H1 (cell line): ENCODE data around the gene GPC6. TPM values are rescaled to one million over a fixed set of nuclear protein-coding genes. Genes with fewer than 3 reads are reported as not detected.

ENCODE experiments used
- CTCF ChIA-PET: fragments of 300-600 bp; sonication (Branson Sonifier 250); formaldehyde crosslinking; loops from one replicate; lab custom pipeline; 2021; ENCODE audit not compliant: partially characterized antibody; lab: Charles Lee
- POLR2A ChIA-PET: fragments of 300-600 bp; sonication (Branson Sonifier 250); formaldehyde crosslinking; loops from one replicate; lab custom pipeline; 2021; ENCODE audit warnings: inconsistent platforms; ENCODE audit not compliant: partially characterized antibody; lab: Charles Lee
- DNase-seq, 2 experiments: peaks; one replicate each; pipeline versions ENCODE4 v3.0.0 to v3.0.0-alpha.2; 2010 to 2022; ENCODE audit warnings: low spot score in 2 of 2, low read depth in 1 of 2, mixed read lengths in 1 of 2
- FAIRE-seq: peaks from 2 replicates; lab custom pipeline; 2011; peaks lifted over from hg19 to GRCh38; lab: Jason Lieb, UNC
- H2AFZ ChIP-seq: 2 replicates; pipeline ENCODE4 v1.8.1; 2012; ENCODE audit warnings: low read length, inconsistent platforms
- H2AK5ac ChIP-seq: 2 replicates; pipeline ENCODE4 v1.6.1; 2013; ENCODE audit warnings: low read depth, low read length
- H2BK120ac ChIP-seq: replicated peaks from 2 replicates; pipeline ENCODE3; 2013; ENCODE audit warnings: low read depth, low read length, inconsistent platforms
- H2BK12ac ChIP-seq: 2 replicates; pipeline ENCODE4 v1.6.1; 2013; ENCODE audit warnings: low read depth, low read length
- H2BK15ac ChIP-seq: 2 replicates; pipeline ENCODE4 v1.6.1; 2013; ENCODE audit warnings: low read length
- H2BK20ac ChIP-seq: 2 replicates; pipeline ENCODE4 v1.6.1; 2013; ENCODE audit warnings: low read length
- H2BK5ac ChIP-seq: 2 replicates; pipeline ENCODE4 v1.6.1; 2013; ENCODE audit warnings: low read depth, low read length
- H3K14ac ChIP-seq: 2 replicates; pipeline ENCODE4 v1.6.1; 2013; ENCODE audit warnings: inconsistent platforms; ENCODE audit not compliant: insufficient read length
- H3K18ac ChIP-seq: 2 replicates; pipeline ENCODE4 v1.6.1; 2013; ENCODE audit warnings: low read length; ENCODE audit errors: extremely low read depth
- H3K23ac ChIP-seq: 2 replicates; pipeline ENCODE4 v1.6.1; 2013; ENCODE audit warnings: inconsistent platforms; ENCODE audit not compliant: insufficient read length
- H3K23me2 ChIP-seq: 2 replicates; pipeline ENCODE4 v1.6.1; 2013; ENCODE audit warnings: low read depth, low read length
- H3K27ac ChIP-seq: 2 replicates; pipeline ENCODE4 v1.6.1; 2011; ENCODE audit warnings: low read depth, low read length, inconsistent platforms
- H3K27me3 ChIP-seq, 4 experiments: replicated peaks in 1 of 4; 1 replicate in 1 of 4; 2 replicates in 3 of 4; pipeline versions ENCODE4 v1.6.1 to v1.8.1; 2011 to 2013; ENCODE audit warnings: low read length in 3 of 4, mild to moderate bottlenecking in 3 of 4, inconsistent platforms in 2 of 4, mixed read lengths in 2 of 4, moderate library complexity in 1 of 4; ENCODE audit not compliant: control insufficient read depth in 3 of 4, insufficient read depth in 3 of 4; ENCODE audit errors: extremely low read depth in 1 of 4
- H3K36me3 ChIP-seq, 4 experiments: 2 replicates each; pipeline versions ENCODE4 v1.6.1 to v1.8.1; 2011 to 2013; ENCODE audit warnings: mild to moderate bottlenecking in 4 of 4, low read length in 3 of 4, moderate library complexity in 2 of 4, control low read depth in 1 of 4, inconsistent platforms in 1 of 4; ENCODE audit not compliant: insufficient read depth in 4 of 4, control insufficient read depth in 2 of 4
- H3K4ac ChIP-seq: replicated peaks from 2 replicates; pipeline ENCODE3; 2013; ENCODE audit warnings: low read length, low read depth, mixed read lengths, inconsistent platforms; ENCODE audit not compliant: insufficient read length
- H3K4me1 ChIP-seq, 4 experiments: replicated peaks in 1 of 4; 1 replicate in 1 of 4; 2 replicates in 3 of 4; pipeline versions ENCODE4 v1.6.1 to v1.8.1; 2011 to 2013; ENCODE audit warnings: low read length in 3 of 4, inconsistent platforms in 2 of 4, mixed read lengths in 1 of 4; ENCODE audit not compliant: insufficient read depth in 4 of 4, control insufficient read depth in 3 of 4
- H3K4me2 ChIP-seq, 2 experiments: 2 replicates each; pipeline versions ENCODE4 v1.6.1 to v1.8.1; 2011 to 2013; ENCODE audit warnings: low read depth in 2 of 2, low read length in 2 of 2, control low read depth in 1 of 2, inconsistent platforms in 1 of 2, mild to moderate bottlenecking in 1 of 2; ENCODE audit not compliant: insufficient read depth in 1 of 2
- H3K4me3 ChIP-seq, 4 experiments: fragments of 200-600, 300-600 bp in 1 of 4; sonication (generic), shearing (Covaris generic), sonication (Bioruptor Twin) in 1 of 4; 2 replicates each; pipeline versions ENCODE4 v1.5.1 to v1.8.1; 2011 to 2016; ENCODE audit warnings: low read length in 4 of 4, low read depth in 3 of 4, control low read depth in 2 of 4, inconsistent platforms in 2 of 4, mild to moderate bottlenecking in 2 of 4, mixed read lengths in 1 of 4, moderate library complexity in 1 of 4; ENCODE audit not compliant: insufficient read depth in 2 of 4; ENCODE audit errors: extremely low read depth in 1 of 4
- H3K56ac ChIP-seq: replicated peaks from 2 replicates; pipeline ENCODE3; 2013; ENCODE audit warnings: low read depth, mild to moderate bottlenecking, mixed read lengths, low read length, inconsistent platforms; ENCODE audit not compliant: insufficient read length
- H3K79me1 ChIP-seq: 2 replicates; pipeline ENCODE4 v1.6.1; 2013; ENCODE audit warnings: low read depth, low read length, control low read depth
- H3K79me2 ChIP-seq, 2 experiments: 2 replicates each; pipeline versions ENCODE4 v1.6.1 to v1.8.1; 2012 to 2013; ENCODE audit warnings: low read length in 2 of 2, mild to moderate bottlenecking in 2 of 2, inconsistent platforms in 1 of 2; ENCODE audit not compliant: insufficient read depth in 2 of 2, control insufficient read depth in 1 of 2
- H3K9ac ChIP-seq, 4 experiments: replicated peaks in 1 of 4; 1 replicate in 1 of 4; 2 replicates in 3 of 4; pipeline versions ENCODE4 v1.6.1 to v1.8.1; 2011 to 2013; ENCODE audit warnings: low read depth in 3 of 4, low read length in 3 of 4, control low read depth in 2 of 4, mild to moderate bottlenecking in 2 of 4, moderate library complexity in 2 of 4, inconsistent platforms in 1 of 4; ENCODE audit errors: extremely low read depth in 1 of 4
- H3K9me3 ChIP-seq, 2 experiments: 2 replicates each; pipeline versions ENCODE4 v1.6.1 to v1.8.1; 2012 to 2013; ENCODE audit warnings: mild to moderate bottlenecking in 2 of 2, moderate library complexity in 2 of 2, control low read depth in 1 of 2, inconsistent platforms in 1 of 2, low read depth in 1 of 2, low read length in 1 of 2, mixed read lengths in 1 of 2; ENCODE audit not compliant: insufficient read depth in 2 of 2
- H4K20me1 ChIP-seq, 2 experiments: replicated peaks in 1 of 2; 2 replicates each; pipeline versions ENCODE3 to v1.8.1; 2011 to 2013; ENCODE audit warnings: inconsistent platforms in 2 of 2, low read length in 2 of 2, mild to moderate bottlenecking in 1 of 2; ENCODE audit not compliant: insufficient read depth in 2 of 2, control insufficient read depth in 1 of 2
- H4K5ac ChIP-seq: 2 replicates; pipeline ENCODE4 v1.6.1; 2013; ENCODE audit warnings: low read length, low read depth, mixed read lengths, inconsistent platforms; ENCODE audit not compliant: insufficient read length
- H4K8ac ChIP-seq: 2 replicates; pipeline ENCODE4 v1.8.0; 2013; ENCODE audit warnings: mild to moderate bottlenecking, moderate library complexity, low read length, inconsistent platforms; ENCODE audit not compliant: insufficient read depth; ENCODE audit errors: extremely low read depth
- H4K91ac ChIP-seq: replicated peaks from 2 replicates; pipeline ENCODE3; 2013; ENCODE audit warnings: low read length, mixed read lengths, inconsistent platforms; ENCODE audit not compliant: insufficient read length
- CEBPB ChIP-seq: IDR thresholded peaks from 2 replicates; pipeline ENCODE4 v1.6.1; 2012; ENCODE audit warnings: low read depth, low read length
- CHD1 ChIP-seq: IDR thresholded peaks from 2 replicates; pipeline ENCODE4 v1.6.1; 2012; ENCODE audit warnings: low read depth, low read length, improper control_type of control experiment
- EP300 ChIP-seq, 2 experiments: IDR thresholded peaks; 1 replicate in 1 of 2; 2 replicates in 1 of 2; pipeline ENCODE4 v1.6.1; 2011 to 2012; ENCODE audit warnings: low read depth in 2 of 2, low read length in 2 of 2, mild to moderate bottlenecking in 2 of 2, borderline replicate concordance in 1 of 2, inconsistent platforms in 1 of 2, moderate library complexity in 1 of 2
- SUZ12 ChIP-seq: fragments of 200-600 bp; sonication (generic); IDR thresholded peaks from 2 replicates; pipeline ENCODE4 v1.6.1; 2012; ENCODE audit warnings: mild to moderate bottlenecking, inconsistent platforms, low read length, moderate library complexity, mixed read lengths
- WGBS, 2 experiments: shearing (Covaris generic) in 1 of 2; methylation state at CpG; one replicate each; pipeline versions ENCODE4 v1.1.6 to v1.1.7; 2013 to 2015; ENCODE audit warnings: low lambda C conversion rate in 2 of 2, mixed read lengths in 2 of 2, inconsistent platforms in 1 of 2, low coverage in 1 of 2, missing lambda C conversion rate in 1 of 2; ENCODE audit not compliant: insufficient replicate concordance in 2 of 2, insufficient coverage in 1 of 2, insufficient read length in 1 of 2; ENCODE audit errors: extremely low coverage in 1 of 2, missing lambda C conversion rate in 1 of 2; 5-methylcytosine and 5-hydroxymethylcytosine counted together
- polyA plus RNA-seq, 7 experiments: library from polyadenylated mRNA; depleted of rRNA in 3 of 7; stranded (reverse) in 5 of 7; unstranded in 2 of 7; fragments of >200 nt in 5 of 7; fragments of 200-250 nt in 2 of 7; gene quantifications; 1 replicate in 5 of 7; 2 replicates in 1 of 7; 4 replicates in 1 of 7; pipeline versions ENCODE4 v1.2.1 to v1.2.3, GENCODE V29; 2011 to 2013; ENCODE audit warnings: missing spikeins in 2 of 7, mixed read lengths in 2 of 7
- total RNA-seq: library from RNA; stranded (reverse); fragmentation: NEBNext Ultra II Directional; extraction: Animal tissue kit (Norgen Biotek cat#: 25700); gene quantifications from 2 replicates; pipeline ENCODE4 v1.2.1, GENCODE V29; 2021

GPC6 gene
- total and polyA plus RNA-seq, 2 of the 8 experiments (the other 6 are each of a cell fraction or from before 2014, with no cell fraction given), result 5.4 to 12.0 TPM

DNA sequence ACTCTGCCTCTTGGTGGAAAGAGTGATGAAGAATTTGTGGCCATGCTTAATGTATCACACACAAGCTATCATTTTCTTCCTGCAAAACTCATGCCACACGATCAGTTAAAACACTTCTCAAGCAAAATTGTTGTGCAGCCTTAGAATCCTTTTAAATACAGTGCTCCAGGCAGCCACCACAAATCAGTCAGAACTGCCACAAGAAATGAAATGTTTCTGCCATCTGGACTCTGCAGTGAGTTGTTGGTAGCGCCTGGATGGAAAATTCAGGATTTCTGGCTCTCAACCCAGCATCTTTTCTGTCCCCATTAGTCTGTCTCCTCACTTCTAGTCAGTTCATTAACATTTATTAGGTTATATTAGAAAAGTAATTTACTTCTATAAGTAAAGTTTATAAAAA, 179.5 kb downstream of the GPC6 start:
- Histone ChIP-seq H3K4me3 (no peak overlapping the region), H2BK20ac (no peak overlapping the region), H3K4me1 (no peaks in the 10 kb centered on the region), H3K27me3 (no peaks in the 10 kb centered on the region), H3K18ac (no peak overlapping the region), H3K36me3 (no peaks in the 10 kb centered on the region), H2AK5ac (no peak overlapping the region), H4K5ac (no peak overlapping the region), H2BK120ac (no peak overlapping the region), H2BK5ac (no peak overlapping the region), H3K4me2 (no peak overlapping the region), H4K20me1 (no peaks in the 10 kb centered on the region), H3K23ac (no peak overlapping the region), H4K91ac (no peak overlapping the region), H3K79me1 (no peaks in the 10 kb centered on the region; the same call in 1 of the 2 replicates), H3K14ac (no peak overlapping the region), H3K23me2 (no peaks in the 10 kb centered on the region), H2BK15ac (no peak overlapping the region), H3K27ac (no peak overlapping the region), H2AFZ (no peak overlapping the region), H3K56ac (no peak overlapping the region), H3K79me2 (no peaks in the 10 kb centered on the region), H2BK12ac (no peak overlapping the region), H4K8ac (no peak overlapping the region), H3K9ac (no peak overlapping the region), H3K9me3 (no peaks in the 10 kb centered on the region)
- ChIA-PET POLR2A (interaction anchor here (0.7 kb wide), 1 partner anchor 10 kb away, joined by 3 read pairs; no protein-coding TSS in a partner anchor), CTCF (no interaction called here)
- no peak for DNase-seq
- FAIRE-seq, result no peak
- TF ChIP-seq CEBPB (no peak), SUZ12 (no peak), CHD1 (no peak), EP300 (IDR thresholded peaks at IDR 0.05; ENCODE audit: borderline replicate concordance in 1 of 2, low read depth in 2 of 2, low read length in 2 of 2) (no peak)
- TF ChIP-seq, all 59 proteins: peak for 0
- WGBS, 2 experiments, result 88% methylated on average over 2 of the region's 2 CpGs; no CpG with 5 or more reads in 1 of the 2 experiments
- H3K4ac ChIP-seq, result no peak overlapping the region
